T-helper 17 cell (primary cell): ENCODE results near the gene BNC1. TPM values are rescaled to one million over a fixed set of nuclear protein-coding genes. Genes with fewer than 3 reads are reported as not detected.

Experiments used
- ATAC-seq: fragments of 150-1000 bp; cut with Tn5 transposase; 2 replicates; pipeline ENCODE4 v1.10.0; 2021; ENCODE audit warnings: mild to moderate bottlenecking, moderate library complexity
- DNase-seq, 3 donors: peaks; one replicate each; pipeline versions ENCODE4 v3.0.0 to v3.0.0-alpha.2; 2020 to 2021
- H3K9me3 ChIP-seq: one replicate; pipeline ENCODE4 v1.7.0; 2013; ENCODE audit warnings: low read length, mild to moderate bottlenecking; ENCODE audit not compliant: control insufficient read depth, poor library complexity, severe bottlenecking
- H3K27ac Mint-ChIP-seq: one replicate; pipeline ENCODE4 v1.8.0; 2022; ENCODE audit warnings: mild to moderate bottlenecking, moderate library complexity, mixed read lengths
- H3K27me3 Mint-ChIP-seq: one replicate; pipeline ENCODE4 v1.8.0; 2022; ENCODE audit warnings: mixed read lengths
- H3K36me3 Mint-ChIP-seq: one replicate; pipeline ENCODE4 v1.8.0; 2022; ENCODE audit warnings: low read depth, mixed read lengths
- H3K4me1 Mint-ChIP-seq: one replicate; pipeline ENCODE4 v1.8.0; 2022; ENCODE audit warnings: mild to moderate bottlenecking, mixed read lengths
- H3K4me3 Mint-ChIP-seq: one replicate; pipeline ENCODE4 v1.8.0; 2022; ENCODE audit warnings: mild to moderate bottlenecking, moderate library complexity, mixed read lengths
- total RNA-seq, 4 donors: library from RNA in 2 of 4; stranded (reverse) in 2 of 4; gene quantifications; one replicate each; pipeline ENCODE4 v1.2.3 and lab custom pipeline; 2022 to 2026

Gene BNC1
- total RNA-seq, 2 donors from 2014 or later: not detected

DNA sequence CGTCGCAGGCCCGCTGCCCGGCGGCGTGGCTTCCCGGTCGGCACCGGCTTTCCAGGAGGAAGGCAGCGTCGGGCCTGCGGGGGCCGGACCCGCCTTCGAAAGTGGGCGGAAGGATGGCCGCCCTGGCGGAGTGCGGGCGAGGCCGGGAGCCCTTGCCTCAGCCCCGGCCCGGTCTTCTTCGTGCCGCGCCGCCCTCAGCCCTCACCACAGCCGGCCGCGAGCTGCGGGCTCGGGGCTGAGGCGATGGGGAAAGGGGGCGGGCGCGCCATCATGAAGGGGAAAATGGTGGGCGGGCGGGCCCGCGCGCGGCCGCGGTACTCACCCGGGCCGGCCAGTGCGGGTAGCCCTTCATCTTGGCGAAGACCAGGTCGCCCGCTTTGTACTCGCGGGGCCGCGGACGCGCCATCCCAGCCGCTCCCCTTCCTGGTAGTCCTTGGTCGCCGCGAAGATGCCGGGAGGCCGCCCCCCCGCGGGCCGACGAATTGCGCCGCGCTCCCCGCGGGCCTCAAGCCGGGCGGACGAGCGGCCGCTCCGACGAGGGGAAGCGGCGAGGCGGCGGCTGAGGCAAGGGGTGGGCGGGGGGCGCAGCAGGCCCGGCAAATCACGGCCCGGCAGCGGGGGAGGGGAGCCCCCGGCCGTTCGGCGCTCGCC is 77.3 kb downstream of the BNC1 start:
- no peak overlapping the region for H3K27ac Mint-ChIP-seq
- H3K4me3 Mint-ChIP-seq: peak overlapping the region; percentile 96

DNA sequence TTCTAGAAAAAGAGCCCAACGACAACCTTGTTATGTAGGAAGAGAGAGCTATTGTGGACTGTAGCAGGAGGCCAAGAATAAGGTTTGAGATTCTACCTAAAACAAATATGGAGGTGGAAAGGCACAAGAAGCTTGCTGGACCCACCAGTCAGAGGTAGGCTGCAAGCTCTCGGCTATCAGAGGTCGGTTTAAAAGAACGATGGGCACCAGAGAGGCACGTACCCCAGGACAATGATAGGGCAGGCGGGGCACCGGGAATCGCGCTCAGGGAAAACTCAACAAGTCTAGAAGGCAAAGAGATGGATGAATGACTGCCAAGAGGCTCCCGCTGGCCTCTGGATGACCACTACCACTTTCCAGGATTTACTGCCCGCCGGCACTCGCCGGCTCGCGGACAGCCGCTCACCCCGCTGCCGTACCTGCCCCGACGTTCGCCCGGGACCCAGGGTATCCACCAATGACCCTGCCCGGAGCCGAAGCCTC is 77.9 kb downstream of the BNC1 start:
- Mint-ChIP-seq H3K4me1 (peaks cover 20% of the 10 kb centered on the region), H3K36me3 (peaks cover 3% of the 10 kb centered on the region), H3K27me3 (peaks cover 23% of the 10 kb centered on the region), H3K27ac (peak overlapping the region; percentile 90), H3K4me3 (peak overlapping the region; percentile 96)
- H3K9me3 ChIP-seq: no peaks in the 10 kb centered on the region
- DNase-seq (no peak), ATAC-seq (no peak)

More for the DNA sequence above, 77.3 kb downstream of the BNC1 start:
- Mint-ChIP-seq H3K27me3 (peaks cover 17% of the 10 kb centered on the region), H3K4me1 (peaks cover 16% of the 10 kb centered on the region), H3K36me3 (peaks cover 3% of the 10 kb centered on the region)
- H3K9me3 ChIP-seq: no peaks in the 10 kb centered on the region
- peak; percentile 38 for ATAC-seq
- no peak for DNase-seq

Other genes starting within 250 kb of the BNC1 start
- 10 to 100 TPM; 37.6 to 45.3 TPM for gene BTBD1, start 217.4 kb downstream of the BNC1 start, total RNA-seq
- 1 to 10 TPM in 1 of 2 donors, under 1 TPM in 1; 0.85 to 4.3 TPM for gene TM6SF1, start 177.0 kb downstream of the BNC1 start, total RNA-seq
- gene HDGFL3, start 76.8 kb downstream of the BNC1 start, total RNA-seq: 10 to 100 TPM in 1 of 2 donors, 1 to 10 TPM in 1; 4.4 to 26.4 TPM
- under 1 TPM in 1 of 2 donors, not detected in 1; 0.34 TPM for gene SH3GL3, start 162.7 kb upstream of the BNC1 start, total RNA-seq